ENCODE data around the gene HOXD9.

HOXD9 gene

GRCh38 chr2:176160251-176160985 is 37.9 kb downstream of the HOXD9 start:
- in situ Hi-C loops (cut with MboI; ENCODE audit: low sequenced_read_pairs), result no loop called here

DNA sequence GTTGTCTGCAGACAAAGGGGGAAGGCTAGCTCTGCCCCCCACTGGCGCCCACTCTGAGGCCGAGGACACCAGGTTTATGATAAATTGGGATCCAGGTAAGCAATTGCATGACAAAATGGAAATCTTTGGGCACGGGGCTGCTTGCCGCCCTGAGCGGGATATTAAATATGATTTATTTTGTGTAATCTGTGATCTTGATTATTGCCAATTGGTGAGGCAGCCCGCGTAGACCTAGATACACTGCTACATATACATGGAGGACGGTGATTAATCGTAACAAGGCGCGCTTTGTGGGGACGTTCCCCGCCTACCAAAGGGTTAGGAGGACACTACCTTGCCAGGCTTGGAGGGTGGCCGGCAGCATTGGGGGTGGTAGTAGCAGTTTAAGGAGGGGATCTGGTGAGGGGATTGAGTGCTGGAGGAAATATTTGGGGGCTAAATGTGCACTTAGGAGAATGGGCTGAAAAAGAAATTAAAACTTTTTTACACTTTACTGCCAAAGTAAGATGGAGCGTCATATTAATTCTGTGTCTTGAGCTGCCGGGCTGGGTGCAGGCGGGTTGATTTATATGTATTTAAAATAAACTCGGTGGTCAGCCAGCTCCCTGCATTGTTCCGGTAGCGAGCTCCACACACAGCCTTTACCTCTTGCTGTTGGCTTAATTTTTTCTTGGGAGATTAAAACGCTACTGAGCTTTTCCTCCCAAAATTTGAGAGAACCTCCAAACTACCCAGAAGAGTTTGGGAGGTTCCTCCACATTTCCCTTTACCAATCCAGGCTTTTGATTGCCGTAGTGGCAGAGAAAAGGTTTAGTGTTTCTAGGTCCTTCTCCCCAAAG is 38.7 kb downstream of the HOXD9 start:
- in situ Hi-C loops (cut with MboI; ENCODE audit: low sequenced_read_pairs), result no loop called here

DNA sequence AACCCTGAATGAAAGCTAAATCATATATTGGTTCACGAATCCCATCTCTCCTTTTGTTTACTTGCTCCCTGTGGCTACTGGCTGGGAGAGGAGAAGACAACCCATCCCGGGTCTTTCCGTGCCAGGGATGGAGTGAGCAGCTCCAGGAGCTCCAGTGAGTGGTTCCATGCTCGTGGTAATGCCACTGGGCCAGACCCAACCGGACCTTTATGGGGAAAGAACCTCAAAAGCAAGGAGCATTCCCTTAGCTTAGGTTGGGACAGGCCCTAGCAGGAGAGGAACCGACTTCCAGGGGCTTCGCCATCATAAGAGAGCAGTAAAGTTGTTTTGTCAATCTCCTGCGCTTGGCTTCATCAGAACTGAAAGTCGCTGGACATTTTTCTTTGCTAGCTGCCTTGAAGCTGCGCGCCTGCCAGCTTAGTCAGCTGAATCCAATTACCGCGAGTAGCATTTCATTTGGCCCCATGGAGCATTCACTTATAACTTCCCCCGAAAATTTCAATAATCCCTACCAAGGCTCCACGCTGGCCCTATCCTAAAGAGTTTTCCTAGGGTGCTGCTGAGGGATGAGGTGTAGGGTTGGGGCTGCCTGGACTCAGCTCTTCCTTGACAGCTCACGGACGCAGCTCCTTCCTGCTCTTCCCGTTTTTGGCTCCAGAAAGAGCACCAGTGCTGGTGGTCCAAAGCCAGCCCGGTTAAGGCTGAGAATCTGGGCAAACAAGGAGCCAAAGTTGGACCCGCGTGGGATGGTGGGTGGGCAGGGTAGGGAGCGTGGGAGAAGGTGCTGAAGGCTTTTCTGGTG is 39.5 kb downstream of the HOXD9 start:
- in situ Hi-C loops (cut with MboI; ENCODE audit: low sequenced_read_pairs), result no loop called here

GRCh38 chr2:176162911-176163671 is 40.6 kb downstream of the HOXD9 start:
- in situ Hi-C loops (cut with MboI; ENCODE audit: low sequenced_read_pairs), result no loop called here

DNA sequence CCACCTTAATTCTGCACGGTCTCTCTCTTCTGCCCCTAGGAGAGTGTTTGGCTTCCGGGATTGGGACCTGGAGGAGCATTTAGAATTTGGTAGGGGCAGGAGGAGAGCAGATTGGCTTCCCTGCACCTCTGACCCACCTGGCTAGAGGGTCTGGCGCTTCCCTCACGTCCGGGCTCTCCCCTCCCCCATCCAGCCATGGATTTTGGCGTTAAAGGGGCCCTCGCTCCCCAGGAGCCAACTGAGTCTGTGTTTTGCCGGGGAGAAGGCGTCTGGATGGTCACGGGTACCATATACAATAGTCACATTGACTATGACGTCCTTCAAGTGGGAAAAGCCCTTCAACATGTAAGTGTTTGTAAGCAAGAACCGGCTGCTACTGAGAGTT is 41.1 kb downstream of the HOXD9 start:
- in situ Hi-C loops (cut with MboI; ENCODE audit: low sequenced_read_pairs), result no loop called here

DNA sequence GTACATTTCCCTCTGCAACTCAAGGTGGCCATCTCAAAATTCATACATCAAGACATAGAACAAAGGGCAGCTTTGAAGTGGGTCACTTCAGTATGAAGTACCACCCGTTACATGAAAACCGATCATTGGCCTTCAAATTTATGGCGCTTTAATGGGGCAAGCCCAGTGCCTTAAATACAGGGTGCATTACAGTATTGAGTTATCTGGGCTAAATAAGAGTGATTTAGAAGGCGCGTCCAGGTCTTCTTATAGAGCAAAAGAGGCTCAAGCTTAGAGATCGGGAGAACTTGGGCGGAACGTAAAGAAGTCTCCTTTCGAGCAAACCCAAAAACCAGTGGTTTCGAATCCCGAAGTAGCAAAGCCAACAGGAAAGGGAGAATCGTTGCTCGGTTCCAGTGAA is 41.7 kb downstream of the HOXD9 start:
- in situ Hi-C loops (cut with MboI; ENCODE audit: low sequenced_read_pairs), result no loop called here

DNA sequence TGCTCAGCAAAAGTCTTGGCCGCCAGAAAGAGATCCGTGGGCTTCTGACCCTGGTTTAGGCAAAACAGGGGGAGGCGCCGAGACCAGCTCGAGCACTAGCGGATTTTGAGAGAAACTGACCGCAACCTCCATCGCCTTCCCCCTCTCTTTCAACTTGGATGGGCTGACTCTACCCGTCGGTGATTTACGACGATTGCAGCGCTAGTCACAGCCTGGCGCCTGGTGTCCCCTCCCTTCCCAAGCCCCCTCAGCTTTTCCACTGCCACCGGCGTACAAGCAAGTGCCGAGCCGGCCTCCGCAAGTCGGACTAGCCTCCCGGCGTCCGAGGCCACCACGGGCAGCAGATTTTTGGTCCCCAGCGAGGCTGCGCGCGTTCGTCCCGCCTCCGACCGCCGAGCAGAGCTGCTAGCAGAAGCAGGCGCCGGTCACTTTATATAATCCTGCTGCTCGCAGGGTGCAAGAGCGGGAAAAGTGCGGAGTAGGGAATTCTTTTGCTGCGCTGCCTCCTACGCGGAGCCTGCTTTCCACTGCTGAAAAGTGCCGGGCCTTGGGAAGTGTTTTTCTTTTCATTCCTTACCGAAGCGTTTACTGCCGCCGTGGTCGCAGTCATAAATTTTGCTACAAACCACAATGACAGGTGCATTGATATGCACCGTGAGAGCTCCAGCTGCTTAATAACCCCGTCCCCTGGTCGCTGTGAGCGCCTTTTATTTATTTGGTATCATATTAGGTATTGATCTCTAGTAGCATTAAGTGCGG is 42.3 kb downstream of the HOXD9 start:
- in situ Hi-C loops (cut with MboI; ENCODE audit: low sequenced_read_pairs), result no loop called here

DNA sequence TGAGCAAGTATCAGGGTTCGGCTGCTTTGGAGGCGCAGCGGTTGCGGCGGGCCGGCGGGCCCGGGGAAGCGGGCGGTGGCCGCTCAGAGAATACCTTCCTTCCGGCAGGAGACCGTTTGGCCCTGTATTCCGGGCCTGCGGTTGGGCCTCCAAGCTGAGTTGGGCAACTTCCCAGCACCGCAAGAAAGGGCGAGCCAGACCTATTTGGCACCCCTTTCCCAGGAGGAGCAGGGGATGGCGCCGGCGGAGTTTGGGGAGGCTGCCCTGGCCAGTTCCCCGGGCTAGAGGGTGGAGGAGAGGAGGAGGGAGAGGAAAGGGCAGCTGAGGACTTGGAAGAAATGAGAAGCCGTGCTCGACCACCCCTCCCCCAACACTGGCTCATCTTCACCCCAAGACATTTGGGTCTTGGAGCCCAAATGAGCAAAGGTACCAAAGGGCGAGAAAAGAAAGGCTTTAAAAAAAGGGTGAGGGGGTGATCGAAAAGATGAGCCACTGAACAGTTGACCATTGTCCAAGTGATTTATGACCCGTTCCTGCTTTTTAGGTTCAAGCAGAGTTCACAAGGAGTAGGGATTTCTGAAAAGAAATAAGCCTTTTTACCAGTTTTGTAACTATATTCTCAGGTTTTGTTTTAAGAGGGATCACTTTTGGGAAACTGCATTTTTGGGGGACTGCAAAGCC is 43.0 kb downstream of the HOXD9 start:
- in situ Hi-C loops (cut with MboI; ENCODE audit: low sequenced_read_pairs), result no loop called here

DNA sequence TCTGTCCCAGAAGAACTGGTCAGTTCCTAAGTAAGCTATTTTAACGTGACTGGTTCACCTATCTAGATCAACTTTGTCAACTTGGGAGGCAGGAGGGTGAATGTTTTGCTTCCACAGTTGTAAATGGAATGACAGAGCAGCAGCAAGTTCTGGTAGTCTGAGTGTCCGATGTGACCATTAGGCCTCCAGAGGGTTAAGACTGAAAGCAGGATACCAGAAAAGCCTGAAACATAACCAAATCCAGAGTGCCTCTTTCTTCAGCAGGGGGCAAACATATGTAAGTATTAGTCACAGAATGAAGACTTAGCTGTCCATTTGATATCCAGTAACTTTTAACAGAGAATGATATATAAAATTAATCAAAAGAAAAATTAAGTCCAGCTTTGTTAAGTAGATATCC is 43.8 kb downstream of the HOXD9 start:
- in situ Hi-C loops (cut with MboI; ENCODE audit: low sequenced_read_pairs), result no loop called here

DNA sequence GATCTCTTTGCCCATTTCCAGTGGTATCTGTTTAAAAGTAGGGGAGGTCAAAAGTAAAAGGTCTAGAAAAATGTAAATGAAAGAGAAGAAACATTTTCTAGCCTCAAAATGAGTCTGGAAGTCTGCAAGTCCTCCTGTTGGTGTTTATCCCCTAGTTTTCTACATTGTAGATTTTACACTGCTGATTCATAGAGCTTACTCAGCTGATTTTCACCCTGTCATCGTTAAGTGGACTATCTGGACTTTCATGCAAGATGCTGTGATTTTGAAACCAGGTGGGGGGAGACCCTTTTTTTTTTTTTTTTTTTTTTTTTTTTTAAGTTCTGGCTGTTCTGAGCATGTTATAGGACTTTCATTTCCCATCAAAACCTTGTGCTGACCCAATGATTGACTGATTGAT is 44.9 kb downstream of the HOXD9 start:
- in situ Hi-C loops (cut with MboI; ENCODE audit: low sequenced_read_pairs), result no loop called here

DNA sequence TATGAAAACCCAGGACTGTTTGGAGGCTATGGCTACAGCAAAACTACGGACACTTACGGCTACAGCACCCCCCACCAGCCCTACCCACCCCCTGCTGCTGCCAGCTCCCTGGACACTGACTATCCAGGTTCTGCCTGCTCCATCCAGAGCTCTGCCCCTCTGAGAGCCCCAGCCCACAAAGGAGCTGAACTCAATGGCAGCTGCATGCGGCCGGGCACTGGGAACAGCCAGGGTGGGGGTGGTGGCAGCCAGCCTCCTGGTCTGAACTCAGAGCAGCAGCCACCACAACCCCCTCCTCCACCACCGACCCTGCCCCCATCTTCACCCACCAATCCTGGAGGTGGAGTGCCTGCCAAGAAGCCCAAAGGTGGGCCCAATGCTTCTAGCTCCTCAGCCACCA is 46.7 kb downstream of the HOXD9 start:
- in situ Hi-C loops (cut with MboI; ENCODE audit: low sequenced_read_pairs), result no loop called here

DNA sequence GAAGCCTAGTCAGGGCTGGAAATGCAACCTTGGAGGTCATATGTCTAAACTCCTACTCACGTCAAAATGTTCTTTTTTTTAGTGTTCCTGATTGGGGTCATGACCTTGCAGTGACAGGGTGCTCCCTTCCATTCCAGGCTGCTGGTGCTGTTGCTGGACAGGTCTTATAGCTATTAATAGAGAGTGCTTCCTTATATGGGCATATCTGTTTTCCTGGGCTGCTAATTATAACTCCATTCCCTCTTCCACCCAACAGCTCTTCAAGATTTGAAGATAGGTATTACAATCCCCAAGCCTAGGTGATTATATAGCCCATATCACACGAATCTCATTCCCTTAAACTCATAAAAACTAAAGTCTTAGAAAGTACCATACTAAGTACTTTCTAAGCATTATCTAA is 47.2 kb downstream of the HOXD9 start:
- in situ Hi-C loops (cut with MboI; ENCODE audit: low sequenced_read_pairs), result no loop called here

GRCh38 chr2:176170602-176171305 is 48.2 kb downstream of the HOXD9 start:
- in situ Hi-C loops (cut with MboI; ENCODE audit: low sequenced_read_pairs), result no loop called here

GRCh38 chr2:176171351-176172006 is 49.0 kb downstream of the HOXD9 start:
- in situ Hi-C loops (cut with MboI; ENCODE audit: low sequenced_read_pairs), result no loop called here

DNA sequence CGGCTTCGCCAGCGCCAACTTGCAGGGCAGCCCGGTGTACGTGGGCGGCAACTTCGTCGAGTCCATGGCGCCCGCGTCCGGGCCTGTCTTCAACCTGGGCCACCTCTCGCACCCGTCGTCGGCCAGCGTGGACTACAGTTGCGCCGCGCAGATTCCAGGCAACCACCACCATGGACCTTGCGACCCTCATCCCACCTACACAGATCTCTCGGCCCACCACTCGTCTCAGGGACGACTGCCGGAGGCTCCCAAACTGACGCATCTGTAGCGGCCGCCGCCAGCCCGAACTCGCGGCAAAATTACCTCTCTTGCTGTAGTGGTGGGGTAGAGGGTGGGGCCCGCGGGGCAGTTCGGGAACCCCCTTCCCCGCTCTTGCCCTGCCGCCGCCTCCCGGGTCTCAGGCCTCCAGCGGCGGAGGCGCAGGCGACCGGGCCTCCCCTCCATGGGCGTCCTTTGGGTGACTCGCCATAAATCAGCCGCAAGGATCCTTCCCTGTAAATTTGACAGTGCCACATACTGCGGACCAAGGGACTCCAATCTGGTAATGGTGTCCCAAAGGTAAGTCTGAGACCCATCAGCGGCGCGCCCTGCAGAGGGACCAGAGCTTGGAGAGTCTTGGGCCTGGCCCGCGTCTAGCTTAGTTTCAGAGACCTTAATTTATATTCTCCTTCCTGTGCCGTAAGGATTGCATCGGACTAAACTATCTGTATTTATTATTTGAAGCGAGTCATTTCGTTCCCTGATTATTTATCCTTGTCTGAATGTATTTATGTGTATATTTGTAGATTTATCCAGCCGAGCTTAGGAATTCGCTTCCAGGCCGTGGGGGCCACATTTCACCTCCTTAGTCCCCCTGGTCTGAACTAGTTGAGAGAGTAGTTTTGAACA is 49.7 kb downstream of the HOXD9 start:
- in situ Hi-C loops (cut with MboI; ENCODE audit: low sequenced_read_pairs), result no loop called here

DNA sequence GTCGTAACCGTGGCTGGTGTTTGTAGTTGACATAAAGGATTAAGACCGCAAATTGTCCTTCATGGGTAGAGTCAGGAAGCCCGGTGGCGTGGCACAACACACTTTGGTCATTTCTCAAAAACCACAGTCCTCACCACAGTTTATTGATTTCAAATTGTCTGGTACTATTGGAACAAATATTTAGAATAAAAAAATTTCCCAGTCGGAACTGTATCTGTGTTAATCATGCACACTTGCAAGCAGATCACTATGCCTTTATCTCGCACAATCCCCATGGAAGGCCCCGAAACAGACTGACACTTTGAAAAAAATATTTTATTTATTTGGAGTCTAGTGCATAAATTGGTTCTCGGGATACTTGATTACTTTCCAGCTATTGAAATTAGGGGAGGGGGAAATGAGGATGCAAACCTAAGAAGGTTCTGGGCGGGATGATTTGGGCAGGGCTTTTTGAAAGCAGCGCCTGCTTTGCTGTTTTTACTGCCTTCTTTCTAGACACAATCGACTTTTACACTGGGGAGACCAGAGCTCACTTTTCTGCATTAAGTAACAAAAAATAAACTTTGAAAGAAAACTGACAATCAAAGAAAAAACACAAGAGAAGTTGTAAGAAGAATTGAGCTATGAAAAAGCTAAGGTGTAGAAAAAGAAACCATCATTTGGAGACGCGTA is 50.5 kb downstream of the HOXD9 start:
- in situ Hi-C loops (cut with MboI; ENCODE audit: low sequenced_read_pairs), result no loop called here
